ENCODE data around the gene ZRANB3.

ZRANB3 gene

GRCh38 chr2:135189148-135189547 is 341.9 kb downstream of the ZRANB3 start:
- no peak for TF ChIP-seq SIN3A (IDR thresholded peaks at IDR 0.05; ENCODE audit: borderline replicate concordance, insufficient read depth, low read length)
- no peak for TF ChIP-seq REST (IDR thresholded peaks at IDR 0.05; ENCODE audit: insufficient read depth in 1 of 2, low read depth in 2 of 2, low read length in 2 of 2)
- no peak for TF ChIP-seq POLR2AphosphoS5 (IDR thresholded peaks at IDR 0.05; ENCODE audit: low read depth, low read length)

GRCh38 chr2:135187270-135187669 is 343.7 kb downstream of the ZRANB3 start:
- TF ChIP-seq REST (IDR thresholded peaks at IDR 0.05; ENCODE audit: insufficient read depth in 1 of 2, low read depth in 2 of 2, low read length in 2 of 2) (no peak), TAF1 (IDR thresholded peaks at IDR 0.05; ENCODE audit: borderline replicate concordance, insufficient read depth, low read length) (no peak)

- TF ChIP-seq TAF1 (IDR thresholded peaks at IDR 0.05; ENCODE audit: borderline replicate concordance, insufficient read depth, low read length), result no peak
- no peak for TF ChIP-seq REST (IDR thresholded peaks at IDR 0.05; ENCODE audit: insufficient read depth in 1 of 2, low read depth in 2 of 2, low read length in 2 of 2)
- no peak for TF ChIP-seq SIN3A (IDR thresholded peaks at IDR 0.05; ENCODE audit: borderline replicate concordance, insufficient read depth, low read length)
Observed at GRCh38 chr2:135186054-135186453, 345.0 kb downstream of the ZRANB3 start.

- TF ChIP-seq TAF1 (IDR thresholded peaks at IDR 0.05; ENCODE audit: borderline replicate concordance, insufficient read depth, low read length) (no peak), POLR2AphosphoS5 (IDR thresholded peaks at IDR 0.05; ENCODE audit: low read depth, low read length) (no peak), SIN3A (IDR thresholded peaks at IDR 0.05; ENCODE audit: borderline replicate concordance, insufficient read depth, low read length) (no peak), FOXP2 (optimal IDR thresholded peaks at IDR 0.05; ENCODE audit: borderline replicate concordance, extremely low read depth, extremely low read length, insufficient read depth) (no peak), REST (IDR thresholded peaks at IDR 0.05; ENCODE audit: insufficient read depth in 1 of 2, low read depth in 2 of 2, low read length in 2 of 2) (no peak)
Observed at GRCh38 chr2:135183822-135184221, 347.2 kb downstream of the ZRANB3 start.

GRCh38 chr2:135182601-135183000 is 348.4 kb downstream of the ZRANB3 start:
- TF ChIP-seq POLR2AphosphoS5 (IDR thresholded peaks at IDR 0.05; ENCODE audit: low read depth, low read length) (no peak), SIN3A (IDR thresholded peaks at IDR 0.05; ENCODE audit: borderline replicate concordance, insufficient read depth, low read length) (no peak), FOXP2 (optimal IDR thresholded peaks at IDR 0.05; ENCODE audit: borderline replicate concordance, extremely low read depth, extremely low read length, insufficient read depth) (no peak), REST (IDR thresholded peaks at IDR 0.05; ENCODE audit: insufficient read depth in 1 of 2, low read depth in 2 of 2, low read length in 2 of 2) (no peak), TAF1 (IDR thresholded peaks at IDR 0.05; ENCODE audit: borderline replicate concordance, insufficient read depth, low read length) (no peak)

All from PFSK-1 (cell line).